ENCODE data around the gene ZNF670. TPM values are rescaled to one million over a fixed set of nuclear protein-coding genes. Genes with fewer than 3 reads are reported as not detected.

Gene ZNF670
- total RNA-seq, 1 experiment from 2014 or later = 13.9 TPM

DNA sequence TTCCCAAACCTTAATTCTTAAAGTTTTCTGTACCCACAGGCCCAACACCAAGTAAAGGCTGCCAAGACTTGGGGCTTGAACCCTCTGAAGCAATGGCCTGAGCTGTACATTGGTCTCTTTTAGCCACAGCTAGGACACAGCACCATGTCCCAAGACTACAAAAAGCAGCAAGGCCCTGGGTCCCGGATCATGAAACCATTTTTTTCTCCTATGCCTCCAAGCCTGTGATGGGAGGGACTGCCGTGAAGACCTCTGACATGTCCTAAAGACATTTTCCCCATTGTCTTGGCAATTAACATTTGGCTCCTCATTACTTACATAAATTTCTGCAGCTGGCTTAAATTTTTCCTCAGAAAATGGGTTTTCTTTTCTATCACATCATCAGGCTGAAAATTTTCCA lies 30.9 kb downstream of the ZNF670 start:
- Mint-ChIP-seq H3K4me1 (no peaks in the 10 kb centered on the region), H3K4me3 (no peak overlapping the region), H3K9me3 (peaks cover 99% of the 10 kb centered on the region in 2 experiments), H3K27me3 (ENCODE audit: low read depth) (peaks cover 2% of the 10 kb centered on the region), H3K27ac (no peak overlapping the region), H3K36me3 (ENCODE audit: insufficient read depth in 1 of 3, low read depth in 3 of 3) (peaks cover 87 to 96% (median 92%) of the 10 kb centered on the region in 3 experiments)
- no peak overlapping the region for H4K8ac ChIP-seq (replicated peaks; ENCODE audit: insufficient read length, low read depth, low read length)
- no peak overlapping the region for H3T11ph ChIP-seq (ENCODE audit: low read length)
- no CpG with 5 or more reads among the region's 2 CpGs for WGBS (ENCODE audit: extremely low coverage, insufficient read length, low lambda C conversion rate)
- no peak overlapping the region for H4K91ac ChIP-seq (ENCODE audit: insufficient read length, low read depth, low read length)
- no peaks in the 10 kb centered on the region for H3K27me3 ChIP-seq (ENCODE audit: insufficient read depth, low read length)
- no peak overlapping the region for H2BK5ac ChIP-seq (ENCODE audit: insufficient read length, low read length)
- peaks cover 59% of the 10 kb centered on the region for H3K9me3 ChIP-seq (ENCODE audit: control insufficient read depth, low read depth, low read length)
- no peak overlapping the region for H4K5ac ChIP-seq (ENCODE audit: insufficient read length, low read depth, low read length)
- no peak overlapping the region for H2BK12ac ChIP-seq (ENCODE audit: insufficient read length, low read depth, low read length)
- no peak overlapping the region for H2AFZ ChIP-seq (ENCODE audit: low read length)
- no peak overlapping the region for H3K14ac ChIP-seq (ENCODE audit: insufficient read depth, low read length)
- no peaks in the 10 kb centered on the region for H3K23me2 ChIP-seq (ENCODE audit: insufficient read length, low read depth, low read length, poor library complexity, severe bottlenecking)
- H2AK5ac ChIP-seq (ENCODE audit: insufficient read length, low read length) = no peak overlapping the region
- no peak overlapping the region for H3K18ac ChIP-seq (ENCODE audit: insufficient read length, low read depth, low read length)
- peaks cover 7% of the 10 kb centered on the region for H3K79me2 ChIP-seq (ENCODE audit: insufficient read depth, low read length)
- no peak overlapping the region for H3K56ac ChIP-seq (ENCODE audit: insufficient read length, low read depth, low read length)
- H3K23ac ChIP-seq (ENCODE audit: insufficient read length, low read depth, low read length) = no peak overlapping the region
- no peak overlapping the region for H2BK15ac ChIP-seq (ENCODE audit: low read depth, low read length)
- no peak overlapping the region for H3K27ac ChIP-seq (ENCODE audit: insufficient read length, low read depth, low read length)
- peaks cover 10% of the 10 kb centered on the region for H3K79me1 ChIP-seq (ENCODE audit: insufficient read depth, low read depth, low read length, poor library complexity, severe bottlenecking)
- H3K4ac ChIP-seq (ENCODE audit: low read depth, low read length) = no peak overlapping the region
- no peaks in the 10 kb centered on the region for H4K20me1 ChIP-seq (ENCODE audit: control insufficient read depth, insufficient read depth, insufficient read length)
- H3K4me2 ChIP-seq (ENCODE audit: insufficient read depth, insufficient read length, low read length) = no peak overlapping the region
- no peak overlapping the region for H2BK20ac ChIP-seq (ENCODE audit: low read depth, low read length, poor library complexity, severe bottlenecking)
- H3K9ac ChIP-seq (ENCODE audit: extremely low read depth, insufficient read length, low read length) = no peak overlapping the region
- H3K4me1 ChIP-seq (ENCODE audit: insufficient read depth, low read length) = no peaks in the 10 kb centered on the region
- TF ChIP-seq, protein P1, sequence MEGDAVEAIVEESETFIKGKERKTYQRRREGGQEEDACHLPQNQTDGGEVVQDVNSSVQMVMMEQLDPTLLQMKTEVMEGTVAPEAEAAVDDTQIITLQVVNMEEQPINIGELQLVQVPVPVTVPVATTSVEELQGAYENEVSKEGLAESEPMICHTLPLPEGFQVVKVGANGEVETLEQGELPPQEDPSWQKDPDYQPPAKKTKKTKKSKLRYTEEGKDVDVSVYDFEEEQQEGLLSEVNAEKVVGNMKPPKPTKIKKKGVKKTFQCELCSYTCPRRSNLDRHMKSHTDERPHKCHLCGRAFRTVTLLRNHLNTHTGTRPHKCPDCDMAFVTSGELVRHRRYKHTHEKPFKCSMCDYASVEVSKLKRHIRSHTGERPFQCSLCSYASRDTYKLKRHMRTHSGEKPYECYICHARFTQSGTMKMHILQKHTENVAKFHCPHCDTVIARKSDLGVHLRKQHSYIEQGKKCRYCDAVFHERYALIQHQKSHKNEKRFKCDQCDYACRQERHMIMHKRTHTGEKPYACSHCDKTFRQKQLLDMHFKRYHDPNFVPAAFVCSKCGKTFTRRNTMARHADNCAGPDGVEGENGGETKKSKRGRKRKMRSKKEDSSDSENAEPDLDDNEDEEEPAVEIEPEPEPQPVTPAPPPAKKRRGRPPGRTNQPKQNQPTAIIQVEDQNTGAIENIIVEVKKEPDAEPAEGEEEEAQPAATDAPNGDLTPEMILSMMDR (conservative IDR thresholded peaks at IDR 0.05) = no peak
- no peak overlapping the region for H2BK120ac ChIP-seq (ENCODE audit: low read depth, low read length, poor library complexity, severe bottlenecking)
- DNase-seq = no peak
